ENCODE results near the gene LTF. TPM values are rescaled to one million over a fixed set of nuclear protein-coding genes. Genes with fewer than 3 reads are reported as not detected.

Gene LTF
- total and polyA plus RNA-seq, 10 of the 15 experiments (the other 5 are each of a cell fraction or from before 2014, with no cell fraction given) = 0.03 to 0.31 TPM; not detected in 8

DNA sequence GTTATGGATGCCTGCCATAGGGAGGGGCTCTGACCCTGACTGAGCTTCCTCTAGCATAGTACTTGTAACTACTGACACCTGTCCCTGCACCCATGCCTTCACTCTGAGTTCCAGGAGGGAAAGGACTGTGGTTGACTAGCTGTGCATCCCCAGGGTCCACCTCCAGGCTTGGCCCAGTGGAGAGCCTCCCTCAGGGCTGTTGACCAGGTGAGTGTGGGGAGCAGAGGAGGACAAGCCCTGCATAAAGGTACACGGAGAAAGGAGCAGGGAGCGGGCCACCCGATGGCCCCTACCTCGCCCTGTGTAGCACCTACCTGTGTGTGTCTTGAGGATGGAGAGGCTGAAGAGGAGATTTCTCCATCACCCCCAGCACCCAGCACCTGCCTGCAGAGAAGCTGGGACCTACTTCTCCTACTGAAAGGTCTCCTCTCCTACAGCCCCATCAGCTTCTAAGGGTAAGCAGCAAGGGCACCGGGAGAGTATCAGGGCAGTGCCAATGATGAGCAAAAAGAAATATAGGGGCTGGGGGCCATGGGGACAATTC, 6.7 kb upstream of the LTF start:
- no peaks in the 10 kb centered on the region for H3K4me1 ChIP-seq (ENCODE audit: control insufficient read depth, insufficient read depth, low read length)
- H4K20me1 ChIP-seq (ENCODE audit: control insufficient read depth, insufficient read depth) = no peaks in the 10 kb centered on the region; the same call in 1 of the 2 replicates
- ATAC-seq (no peak), DNase-seq (ENCODE audit: low read depth, low spot score) (no peak), FAIRE-seq (no peak)
- in situ Hi-C loops (cut with MboI) (no loop called here), intact Hi-C loops (cut with micrococcal nuclease; ENCODE audit: unreplicated experiment) (no loop called here)
- CTCF ChIA-PET = interaction anchor here (1.1 kb wide), 1 partner anchor 22 kb away, joined by 3 read pairs; no protein-coding TSS in a partner anchor
- WGBS (ENCODE audit: insufficient coverage, insufficient replicate concordance, low lambda C conversion rate, missing lambda C conversion rate) = 61% methylated on average over 5 of the region's 5 CpGs
- H3K27ac ChIP-seq (ENCODE audit: control insufficient read depth, insufficient read depth) = no peak overlapping the region
- no peak overlapping the region for H3K4me2 ChIP-seq (ENCODE audit: control insufficient read depth, insufficient read depth)
- H2AFZ ChIP-seq (ENCODE audit: control insufficient read depth, low read depth, low read length) = no peak overlapping the region
- peaks cover 1 to 3% of the 10 kb centered on the region in 2 experiments; a peak in 2 of 4 replicates for H3K27me3 ChIP-seq (replicated peaks in 1 of 2; ENCODE audit: control insufficient read depth in 2 of 2, insufficient read depth in 2 of 2, low read length in 1 of 2)
- no peaks in the 10 kb centered on the region for H3K36me3 ChIP-seq (ENCODE audit: control insufficient read depth in 2 of 2, insufficient read depth in 2 of 2, low read length in 1 of 2)
- BruUV-seq (replicated peaks) = no TSS peak
- no peaks in the 10 kb centered on the region for H3K9me3 ChIP-seq (replicated peaks; ENCODE audit: control insufficient read depth, insufficient read depth, low read length)
- RAD21 ChIA-PET (ENCODE audit: unreplicated experiment) = interaction anchor here (1.2 kb wide), 1 partner anchor 17 kb away, joined by 3 read pairs; no protein-coding TSS in a partner anchor
- no peak overlapping the region for H3K4me3 ChIP-seq
- no peaks in the 10 kb centered on the region for H3K79me2 ChIP-seq (ENCODE audit: control insufficient read depth, insufficient read depth, low read length)
- POLR2A ChIA-PET = no interaction called here
- SMC1A ChIA-PET (ENCODE audit: uncharacterized antibody, unreplicated experiment) = interaction anchor here (1.0 kb wide), 1 partner anchor 18 kb away, joined by 3 read pairs; no protein-coding TSS in a partner anchor
- H3K9ac ChIP-seq (ENCODE audit: control insufficient read depth, insufficient read depth, low read length) = no peak overlapping the region
- no peak for TF ChIP-seq SMARCA5 (IDR thresholded peaks at IDR 0.05)
- TF ChIP-seq CBX5 (IDR thresholded peaks at IDR 0.05; ENCODE audit: low read depth) = no peak
- TF ChIP-seq CHD2 (IDR thresholded peaks at IDR 0.05; ENCODE audit: borderline replicate concordance, low read depth, low read length) = no peak
- TF ChIP-seq, protein P1, sequence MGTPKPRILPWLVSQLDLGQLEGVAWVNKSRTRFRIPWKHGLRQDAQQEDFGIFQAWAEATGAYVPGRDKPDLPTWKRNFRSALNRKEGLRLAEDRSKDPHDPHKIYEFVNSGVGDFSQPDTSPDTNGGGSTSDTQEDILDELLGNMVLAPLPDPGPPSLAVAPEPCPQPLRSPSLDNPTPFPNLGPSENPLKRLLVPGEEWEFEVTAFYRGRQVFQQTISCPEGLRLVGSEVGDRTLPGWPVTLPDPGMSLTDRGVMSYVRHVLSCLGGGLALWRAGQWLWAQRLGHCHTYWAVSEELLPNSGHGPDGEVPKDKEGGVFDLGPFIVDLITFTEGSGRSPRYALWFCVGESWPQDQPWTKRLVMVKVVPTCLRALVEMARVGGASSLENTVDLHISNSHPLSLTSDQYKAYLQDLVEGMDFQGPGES (IDR thresholded peaks at IDR 0.05) = no peak
- TF ChIP-seq RFX5 (IDR thresholded peaks at IDR 0.05; ENCODE audit: low read depth, low read length) = no peak
- TF ChIP-seq ZNF207 (IDR thresholded peaks at IDR 0.05; ENCODE audit: borderline replicate concordance) = no peak
- no peak for TF ChIP-seq CREB1 (IDR thresholded peaks at IDR 0.05; ENCODE audit: low read depth)
- TF ChIP-seq SP1 (IDR thresholded peaks at IDR 0.05; ENCODE audit: low read depth, low read length) = no peak

All from GM12878 (cell line).